Middle frontal gyrus (tissue), 1 donor: ENCODE data around the gene HORMAD2.
"Not testable (repeated sequence)": the region's sequence is repeated elsewhere in the genome, so short reads cannot be mapped to it uniquely, and the experiment has no call there.

ENCODE experiments used
- DNase-seq: peaks from one replicate; pipeline ENCODE4 v3.0.0-alpha.2; 2015; ENCODE audit warnings: low spot score; ENCODE audit errors: extremely low spot score

HORMAD2 gene

GRCh38 chr22:30188911-30189310 is 108.6 kb downstream of the HORMAD2 start:
- no peak for DNase-seq

- no peak for DNase-seq
These were observed 110.3 kb downstream of the HORMAD2 start for GRCh38 chr22:30190574-30190973.

- no peak for DNase-seq
These were observed 110.9 kb downstream of the HORMAD2 start for GRCh38 chr22:30191040-30191701.

- no peak for DNase-seq
These were observed 112.2 kb downstream of the HORMAD2 start for GRCh38 chr22:30192427-30192826.

GRCh38 chr22:30193031-30193775 is 112.9 kb downstream of the HORMAD2 start:
- no peak for DNase-seq

- DNase-seq = no peak
These were observed 115.2 kb downstream of the HORMAD2 start for GRCh38 chr22:30195245-30196140.

GRCh38 chr22:30196141-30196879 is 116.0 kb downstream of the HORMAD2 start:
- DNase-seq = no peak

- DNase-seq = no peak
These were observed 116.6 kb downstream of the HORMAD2 start for GRCh38 chr22:30196880-30197336.

GRCh38 chr22:30197389-30197788 is 117.1 kb downstream of the HORMAD2 start:
- no peak for DNase-seq

GRCh38 chr22:30198152-30198825 is 118.0 kb downstream of the HORMAD2 start:
- no peak for DNase-seq

- DNase-seq = no peak
These were observed 118.7 kb downstream of the HORMAD2 start for GRCh38 chr22:30198921-30199320.

GRCh38 chr22:30200905-30201304 is 120.6 kb downstream of the HORMAD2 start:
- DNase-seq = not testable (repeated sequence)

- no peak for DNase-seq
These were observed 121.7 kb downstream of the HORMAD2 start for GRCh38 chr22:30201945-30202344.

GRCh38 chr22:30202531-30203006 is 122.3 kb downstream of the HORMAD2 start:
- DNase-seq = no peak

GRCh38 chr22:30204015-30204741 is 123.9 kb downstream of the HORMAD2 start:
- DNase-seq = no peak

GRCh38 chr22:30204742-30205111 is 124.5 kb downstream of the HORMAD2 start:
- no peak for DNase-seq

GRCh38 chr22:30205281-30206115 is 125.2 kb downstream of the HORMAD2 start:
- DNase-seq = no peak

GRCh38 chr22:30206944-30207343 is 126.7 kb downstream of the HORMAD2 start:
- DNase-seq = no peak
